HEK293T (cell line): Measurements from ENCODE around the gene PRKCE.

Experiments used
- BHLHE40 ChIP-seq: fragments of 450-650 bp; IDR thresholded peaks from 2 replicates; pipeline ENCODE4 v1.6.1; 2016; ENCODE audit warnings: mild to moderate bottlenecking, moderate library complexity, borderline replicate concordance
- CTBP1 ChIP-seq: fragments of 450-650 bp; IDR thresholded peaks from 2 replicates; pipeline ENCODE4 v1.6.1; 2016; ENCODE audit warnings: borderline replicate concordance
- FOXM1 ChIP-seq: fragments of 450-650 bp; IDR thresholded peaks from 2 replicates; pipeline ENCODE4 v1.6.1; 2017; ENCODE audit warnings: mild to moderate bottlenecking, borderline replicate concordance
- PKNOX1 ChIP-seq: fragments of 450-650 bp; IDR thresholded peaks from 2 replicates; pipeline ENCODE4 v1.6.1; 2016
- TARDBP ChIP-seq: fragments of 450-650 bp; IDR thresholded peaks from 2 replicates; pipeline ENCODE4 v1.6.1; 2016

GRCh38 chr2:46009772-46010171 is 358.3 kb downstream of the PRKCE start:
- TF ChIP-seq CTBP1 (no peak), BHLHE40 (no peak), TARDBP (no peak), FOXM1 (no peak), PKNOX1 (no peak)
